ENCODE measurements around the gene LIPK.
A peak's percentile ranks its signal among the peaks of the same experiment; 100 is the strongest.
"Not testable (repeated sequence)": the region's sequence is repeated elsewhere in the genome, so short reads cannot be mapped to it uniquely, and the experiment has no call there.

The LIPK gene

GRCh38 chr10:88705958-88706357 lies at the start of gene LIPK:
Gene LIPK, plus strand, starts transcription at chr10:88706249. Its CDS starts 18,295 bp downstream, at chr10:88724544.
- no peak for DNase-seq

- DNase-seq, result no peak
Observed at GRCh38 chr10:88657901-88658300, 48.1 kb upstream of the LIPK start.

GRCh38 chr10:88659725-88660597 lies 46.1 kb upstream of the LIPK start:
- no peak for DNase-seq

GRCh38 chr10:88660598-88660884 lies 45.5 kb upstream of the LIPK start:
- DNase-seq, result no peak

- no peak for DNase-seq
Observed at GRCh38 chr10:88661018-88661417, 45.0 kb upstream of the LIPK start.

GRCh38 chr10:88661577-88661976 lies 44.5 kb upstream of the LIPK start:
- DNase-seq, result peak; percentile 16

- not testable (repeated sequence) for DNase-seq
Observed at GRCh38 chr10:88663153-88663552, 42.9 kb upstream of the LIPK start.

- no peak for DNase-seq
Observed at GRCh38 chr10:88664142-88664541, 41.9 kb upstream of the LIPK start, which contains the start of gene LIPF. Gene LIPF, plus strand, starts transcription at chr10:88664442. Its CDS starts 2,856 bp downstream, at chr10:88667298.

- DNase-seq, result no peak
Observed at GRCh38 chr10:88668465-88668864, 37.6 kb upstream of the LIPK start.

- no peak for DNase-seq
Observed at GRCh38 chr10:88670497-88670896, 35.6 kb upstream of the LIPK start.

GRCh38 chr10:88672041-88672440 lies 34.0 kb upstream of the LIPK start:
- no peak for DNase-seq

GRCh38 chr10:88676283-88677060 lies 29.6 kb upstream of the LIPK start:
- no peak for DNase-seq

GRCh38 chr10:88680958-88681357 lies 25.1 kb upstream of the LIPK start:
- no peak for DNase-seq

GRCh38 chr10:88682491-88682890 lies 23.6 kb upstream of the LIPK start:
- DNase-seq, result no peak

GRCh38 chr10:88687853-88688467 lies 18.1 kb upstream of the LIPK start:
- peak; percentile 11 for DNase-seq

- DNase-seq, result no peak
Observed at GRCh38 chr10:88689366-88689765, 16.7 kb upstream of the LIPK start.

- DNase-seq, result no peak
Observed at GRCh38 chr10:88693392-88694020, 12.5 kb upstream of the LIPK start.

- no peak for DNase-seq
Observed at GRCh38 chr10:88702848-88703597, 3.0 kb upstream of the LIPK start.

GRCh38 chr10:88707429-88708155 lies 1.5 kb downstream of the LIPK start:
- DNase-seq, result peak; percentile 4

GRCh38 chr10:88709361-88709760 lies 3.3 kb downstream of the LIPK start:
- DNase-seq, result peak; percentile 14

GRCh38 chr10:88715517-88715916 lies 9.5 kb downstream of the LIPK start:
- no peak for DNase-seq

GRCh38 chr10:88721392-88721791 lies 15.3 kb downstream of the LIPK start:
- no peak for DNase-seq

Data from MV-4-11 (cell line).